H1 (cell line): ENCODE measurements around the gene RTEL1. TPM values are rescaled to one million over a fixed set of nuclear protein-coding genes. Genes with fewer than 3 reads are reported as not detected.

Experiments
- POLR2A ChIP-seq, 2 experiments: IDR thresholded peaks; 1 replicate in 1 of 2; 2 replicates in 1 of 2; pipeline ENCODE4 v1.6.1; 2011; ENCODE audit warnings: low read depth in 2 of 2, low read length in 2 of 2, mild to moderate bottlenecking in 2 of 2; ENCODE audit errors: control extremely low read depth in 1 of 2
- SIRT6 ChIP-seq: IDR thresholded peaks from one replicate; pipeline ENCODE4 v1.7.1; 2012; ENCODE audit warnings: low read length, inconsistent platforms
- YY1 ChIP-seq: IDR thresholded peaks from 2 replicates; pipeline ENCODE4 v1.6.1; 2011; ENCODE audit warnings: low read depth, mild to moderate bottlenecking, low read length
- polyA plus RNA-seq, 7 experiments: library from polyadenylated mRNA; depleted of rRNA in 3 of 7; stranded (reverse) in 5 of 7; unstranded in 2 of 7; fragments of >200 nt in 5 of 7; fragments of 200-250 nt in 2 of 7; gene quantifications; 1 replicate in 5 of 7; 2 replicates in 1 of 7; 4 replicates in 1 of 7; pipeline versions ENCODE4 v1.2.1 to v1.2.3, GENCODE V29; 2011 to 2013; ENCODE audit warnings: missing spikeins in 2 of 7, mixed read lengths in 2 of 7
- total RNA-seq: library from RNA; stranded (reverse); fragmentation: NEBNext Ultra II Directional; extraction: Animal tissue kit (Norgen Biotek cat#: 25700); gene quantifications from 2 replicates; pipeline ENCODE4 v1.2.1, GENCODE V29; 2021
- TF ChIP-seq, protein P1 (sequence below): fragments of 300-600 bp; sonication (generic); IDR thresholded peaks from 2 replicates; pipeline ENCODE4 v1.7.1; 2012; ENCODE audit warnings: low read length, moderate library complexity, mild to moderate bottlenecking, inconsistent platforms; ENCODE audit not compliant: insufficient replicate concordance

RTEL1 gene
- total and polyA plus RNA-seq, 2 of the 8 experiments (the other 6 are each of a cell fraction or from before 2014, with no cell fraction given), result 16.2 to 37.1 TPM

DNA sequence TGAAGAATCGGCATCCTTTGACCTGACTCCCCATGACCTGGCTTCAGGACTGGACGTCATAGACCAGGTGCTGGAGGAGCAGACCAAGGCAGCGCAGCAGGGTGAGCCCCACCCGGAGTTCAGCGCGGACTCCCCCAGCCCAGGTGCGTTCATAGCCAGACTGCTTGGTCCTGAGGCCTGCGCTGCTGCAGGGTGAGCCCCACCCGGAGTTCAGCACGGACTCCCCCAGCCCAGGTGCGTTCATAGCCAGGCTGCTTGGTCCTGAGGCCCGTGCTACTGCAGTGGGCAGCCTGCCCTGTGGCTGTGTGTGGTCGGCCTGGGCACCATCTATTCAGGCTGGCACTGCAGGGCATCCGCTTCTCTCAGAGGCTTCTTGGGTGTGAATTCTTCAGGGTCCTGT lies 15.8 kb downstream of the RTEL1 start (continued):
- TF ChIP-seq, protein P1, sequence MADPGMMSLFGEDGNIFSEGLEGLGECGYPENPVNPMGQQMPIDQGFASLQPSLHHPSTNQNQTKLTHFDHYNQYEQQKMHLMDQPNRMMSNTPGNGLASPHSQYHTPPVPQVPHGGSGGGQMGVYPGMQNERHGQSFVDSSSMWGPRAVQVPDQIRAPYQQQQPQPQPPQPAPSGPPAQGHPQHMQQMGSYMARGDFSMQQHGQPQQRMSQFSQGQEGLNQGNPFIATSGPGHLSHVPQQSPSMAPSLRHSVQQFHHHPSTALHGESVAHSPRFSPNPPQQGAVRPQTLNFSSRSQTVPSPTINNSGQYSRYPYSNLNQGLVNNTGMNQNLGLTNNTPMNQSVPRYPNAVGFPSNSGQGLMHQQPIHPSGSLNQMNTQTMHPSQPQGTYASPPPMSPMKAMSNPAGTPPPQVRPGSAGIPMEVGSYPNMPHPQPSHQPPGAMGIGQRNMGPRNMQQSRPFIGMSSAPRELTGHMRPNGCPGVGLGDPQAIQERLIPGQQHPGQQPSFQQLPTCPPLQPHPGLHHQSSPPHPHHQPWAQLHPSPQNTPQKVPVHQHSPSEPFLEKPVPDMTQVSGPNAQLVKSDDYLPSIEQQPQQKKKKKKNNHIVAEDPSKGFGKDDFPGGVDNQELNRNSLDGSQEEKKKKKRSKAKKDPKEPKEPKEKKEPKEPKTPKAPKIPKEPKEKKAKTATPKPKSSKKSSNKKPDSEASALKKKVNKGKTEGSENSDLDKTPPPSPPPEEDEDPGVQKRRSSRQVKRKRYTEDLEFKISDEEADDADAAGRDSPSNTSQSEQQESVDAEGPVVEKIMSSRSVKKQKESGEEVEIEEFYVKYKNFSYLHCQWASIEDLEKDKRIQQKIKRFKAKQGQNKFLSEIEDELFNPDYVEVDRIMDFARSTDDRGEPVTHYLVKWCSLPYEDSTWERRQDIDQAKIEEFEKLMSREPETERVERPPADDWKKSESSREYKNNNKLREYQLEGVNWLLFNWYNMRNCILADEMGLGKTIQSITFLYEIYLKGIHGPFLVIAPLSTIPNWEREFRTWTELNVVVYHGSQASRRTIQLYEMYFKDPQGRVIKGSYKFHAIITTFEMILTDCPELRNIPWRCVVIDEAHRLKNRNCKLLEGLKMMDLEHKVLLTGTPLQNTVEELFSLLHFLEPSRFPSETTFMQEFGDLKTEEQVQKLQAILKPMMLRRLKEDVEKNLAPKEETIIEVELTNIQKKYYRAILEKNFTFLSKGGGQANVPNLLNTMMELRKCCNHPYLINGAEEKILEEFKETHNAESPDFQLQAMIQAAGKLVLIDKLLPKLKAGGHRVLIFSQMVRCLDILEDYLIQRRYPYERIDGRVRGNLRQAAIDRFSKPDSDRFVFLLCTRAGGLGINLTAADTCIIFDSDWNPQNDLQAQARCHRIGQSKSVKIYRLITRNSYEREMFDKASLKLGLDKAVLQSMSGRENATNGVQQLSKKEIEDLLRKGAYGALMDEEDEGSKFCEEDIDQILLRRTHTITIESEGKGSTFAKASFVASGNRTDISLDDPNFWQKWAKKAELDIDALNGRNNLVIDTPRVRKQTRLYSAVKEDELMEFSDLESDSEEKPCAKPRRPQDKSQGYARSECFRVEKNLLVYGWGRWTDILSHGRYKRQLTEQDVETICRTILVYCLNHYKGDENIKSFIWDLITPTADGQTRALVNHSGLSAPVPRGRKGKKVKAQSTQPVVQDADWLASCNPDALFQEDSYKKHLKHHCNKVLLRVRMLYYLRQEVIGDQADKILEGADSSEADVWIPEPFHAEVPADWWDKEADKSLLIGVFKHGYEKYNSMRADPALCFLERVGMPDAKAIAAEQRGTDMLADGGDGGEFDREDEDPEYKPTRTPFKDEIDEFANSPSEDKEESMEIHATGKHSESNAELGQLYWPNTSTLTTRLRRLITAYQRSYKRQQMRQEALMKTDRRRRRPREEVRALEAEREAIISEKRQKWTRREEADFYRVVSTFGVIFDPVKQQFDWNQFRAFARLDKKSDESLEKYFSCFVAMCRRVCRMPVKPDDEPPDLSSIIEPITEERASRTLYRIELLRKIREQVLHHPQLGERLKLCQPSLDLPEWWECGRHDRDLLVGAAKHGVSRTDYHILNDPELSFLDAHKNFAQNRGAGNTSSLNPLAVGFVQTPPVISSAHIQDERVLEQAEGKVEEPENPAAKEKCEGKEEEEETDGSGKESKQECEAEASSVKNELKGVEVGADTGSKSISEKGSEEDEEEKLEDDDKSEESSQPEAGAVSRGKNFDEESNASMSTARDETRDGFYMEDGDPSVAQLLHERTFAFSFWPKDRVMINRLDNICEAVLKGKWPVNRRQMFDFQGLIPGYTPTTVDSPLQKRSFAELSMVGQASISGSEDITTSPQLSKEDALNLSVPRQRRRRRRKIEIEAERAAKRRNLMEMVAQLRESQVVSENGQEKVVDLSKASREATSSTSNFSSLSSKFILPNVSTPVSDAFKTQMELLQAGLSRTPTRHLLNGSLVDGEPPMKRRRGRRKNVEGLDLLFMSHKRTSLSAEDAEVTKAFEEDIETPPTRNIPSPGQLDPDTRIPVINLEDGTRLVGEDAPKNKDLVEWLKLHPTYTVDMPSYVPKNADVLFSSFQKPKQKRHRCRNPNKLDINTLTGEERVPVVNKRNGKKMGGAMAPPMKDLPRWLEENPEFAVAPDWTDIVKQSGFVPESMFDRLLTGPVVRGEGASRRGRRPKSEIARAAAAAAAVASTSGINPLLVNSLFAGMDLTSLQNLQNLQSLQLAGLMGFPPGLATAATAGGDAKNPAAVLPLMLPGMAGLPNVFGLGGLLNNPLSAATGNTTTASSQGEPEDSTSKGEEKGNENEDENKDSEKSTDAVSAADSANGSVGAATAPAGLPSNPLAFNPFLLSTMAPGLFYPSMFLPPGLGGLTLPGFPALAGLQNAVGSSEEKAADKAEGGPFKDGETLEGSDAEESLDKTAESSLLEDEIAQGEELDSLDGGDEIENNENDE, result no peak
- TF ChIP-seq YY1 (no peak), SIRT6 (no peak), POLR2A (IDR thresholded peaks at IDR 0.05; ENCODE audit: control extremely low read depth in 1 of 2, low read depth in 2 of 2, low read length in 2 of 2) (no peak)
